ENCODE results near the gene TK1.

The TK1 gene

GRCh38 chr17:78224231-78225087 is 37.6 kb upstream of the TK1 start:
- peak in 31 of 42 donors; percentile 20 to 83 (median 62) for DNase-seq
- intact Hi-C loops (cut with DNase I), result no loop called here

- intact Hi-C loops (cut with DNase I), result no loop called here
- DNase-seq, result no peak
Measured at GRCh38 chr17:78223765-78224164, 36.9 kb upstream of the TK1 start.

GRCh38 chr17:78223061-78223460 is 36.2 kb upstream of the TK1 start:
- intact Hi-C loops (cut with DNase I), result no loop called here
- DNase-seq, result no peak

- intact Hi-C loops (cut with DNase I), result no loop called here
- no peak for DNase-seq
Measured at GRCh38 chr17:78219396-78220150, 32.7 kb upstream of the TK1 start.

- no peak for DNase-seq
- intact Hi-C loops (cut with DNase I), result loop anchor here (5.0 kb wide), 1 partner anchor 38 kb away; no protein-coding TSS in a partner anchor
Measured at GRCh38 chr17:78214706-78215061, 27.8 kb upstream of the TK1 start.

GRCh38 chr17:78214016-78214705 is 27.3 kb upstream of the TK1 start, which contains the start of gene BIRC5:
Gene BIRC5, plus strand, starts transcription at chr17:78214253. Its CDS starts 64 bp downstream, at chr17:78214317.
- peak; percentile 86 to 98 (median 94) for DNase-seq
- intact Hi-C loops (cut with DNase I), result loop anchor here (5.0 kb wide), 1 partner anchor 38 kb away; no protein-coding TSS in a partner anchor

- intact Hi-C loops (cut with DNase I), result loop anchor here (5.0 kb wide), 1 partner anchor 41 kb away; no protein-coding TSS in a partner anchor
- DNase-seq, result no peak
Measured at GRCh38 chr17:78211032-78211431, 24.2 kb upstream of the TK1 start.

GRCh38 chr17:78210111-78210510 is 23.3 kb upstream of the TK1 start:
- intact Hi-C loops (cut with DNase I), result loop anchor here (5.0 kb wide), 1 partner anchor 42 kb away; no protein-coding TSS in a partner anchor
- DNase-seq, result no peak

GRCh38 chr17:78208486-78208885 is 21.6 kb upstream of the TK1 start:
- intact Hi-C loops (cut with DNase I), result no loop called here
- no peak for DNase-seq

GRCh38 chr17:78206298-78206697 is 19.4 kb upstream of the TK1 start:
- no peak for DNase-seq
- intact Hi-C loops (cut with DNase I), result no loop called here

- intact Hi-C loops (cut with DNase I), result no loop called here
- no peak for DNase-seq
Measured at GRCh38 chr17:78205124-78205775, 18.4 kb upstream of the TK1 start.

GRCh38 chr17:78204387-78205123 is 17.7 kb upstream of the TK1 start:
- no peak for DNase-seq
- intact Hi-C loops (cut with DNase I), result no loop called here

- DNase-seq, result no peak
- intact Hi-C loops (cut with DNase I), result no loop called here
Measured at GRCh38 chr17:78202666-78203065, 15.8 kb upstream of the TK1 start.

- intact Hi-C loops (cut with DNase I), result no loop called here
- no peak for DNase-seq
Measured at GRCh38 chr17:78200451-78200850, 13.6 kb upstream of the TK1 start.

- peak in 29 of 42 donors; percentile 33 to 82 (median 62) for DNase-seq
- intact Hi-C loops (cut with DNase I), result no loop called here
Measured at GRCh38 chr17:78197147-78197832, 10.4 kb upstream of the TK1 start.

- DNase-seq, result no peak
- intact Hi-C loops (cut with DNase I), result no loop called here
Measured at GRCh38 chr17:78196716-78197115, 9.9 kb upstream of the TK1 start.

GRCh38 chr17:78185981-78186691 is 716 bp downstream of the TK1 start:
- intact Hi-C loops (cut with DNase I), result no loop called here

More at GRCh38 chr17:78185981-78186691, 716 bp downstream of the TK1 start:
- DNase-seq, result no peak

All from head of caudate nucleus (tissue), 42 donors.